Measurements from ENCODE around the gene PPP3R1. TPM values are rescaled to one million over a fixed set of nuclear protein-coding genes. Genes with fewer than 3 reads are reported as not detected.

PPP3R1 gene
- total and polyA plus RNA-seq, 9 of the 15 experiments (the other 6 are each of a cell fraction or from before 2014, with no cell fraction given), result 3.7 to 70.0 (median 24.8) TPM

- TF ChIP-seq PURB (CRISPR knock-in tag; IDR thresholded peaks at IDR 0.05; ENCODE audit: low read depth) (no peak), NCOA4 (IDR thresholded peaks at IDR 0.05; ENCODE audit: partially characterized antibody) (no peak), TBP (optimal IDR thresholded peaks at IDR 0.05; ENCODE audit: low read depth, low read length) (no peak), CHCHD3 (CRISPR knock-in tag; IDR thresholded peaks at IDR 0.05) (no peak), PHF8 (IDR thresholded peaks at IDR 0.05; ENCODE audit: borderline replicate concordance, low read length) (no peak), DACH1 (IDR thresholded peaks at IDR 0.05; ENCODE audit: partially characterized antibody) (no peak), SMC3 (conservative IDR thresholded peaks at IDR 0.05; ENCODE audit: insufficient read depth, low read depth, low read length) (no peak), CUX1 (CRISPR knock-in tag; IDR thresholded peaks at IDR 0.05) (no peak), KDM4B (IDR thresholded peaks at IDR 0.05; ENCODE audit: borderline replicate concordance in 2 of 2, low read depth in 1 of 2) (no peak), POLR2H (tag; IDR thresholded peaks at IDR 0.05; ENCODE audit: low read depth) (no peak), LEF1 (IDR thresholded peaks at IDR 0.05) (peak; percentile 47; the same call in 1 of the 2 replicates), TFE3 (CRISPR knock-in tag; IDR thresholded peaks at IDR 0.05) (no peak), CTBP1 (IDR thresholded peaks at IDR 0.05; ENCODE audit: borderline replicate concordance) (no peak; the same call in 1 of the 2 replicates), ZBTB43 (CRISPR knock-in tag; IDR thresholded peaks at IDR 0.05) (no peak), RBM15 (IDR thresholded peaks at IDR 0.05; ENCODE audit: insufficient read depth, low read length) (no peak), ZNF644 (tag; IDR thresholded peaks at IDR 0.05; ENCODE audit: low read depth) (no peak), PHB (CRISPR knock-in tag; IDR thresholded peaks at IDR 0.05) (no peak), ILK (tag; IDR thresholded peaks at IDR 0.05; ENCODE audit: borderline replicate concordance, low read depth) (no peak)
Measured at GRCh38 chr2:68287580-68288441, 35.5 kb upstream of the PPP3R1 start (continued).

All from K562 (cell line).